SHP77 (cell line): ENCODE results near the gene RXRG.
A peak's percentile ranks its signal among the peaks of the same experiment; 100 is the strongest.

Source experiments
- DNase-seq, 2 experiments: peaks; one replicate each; lab custom pipeline; 2025; lab: John Stamatoyannopoulos, UW

Gene RXRG

DNA sequence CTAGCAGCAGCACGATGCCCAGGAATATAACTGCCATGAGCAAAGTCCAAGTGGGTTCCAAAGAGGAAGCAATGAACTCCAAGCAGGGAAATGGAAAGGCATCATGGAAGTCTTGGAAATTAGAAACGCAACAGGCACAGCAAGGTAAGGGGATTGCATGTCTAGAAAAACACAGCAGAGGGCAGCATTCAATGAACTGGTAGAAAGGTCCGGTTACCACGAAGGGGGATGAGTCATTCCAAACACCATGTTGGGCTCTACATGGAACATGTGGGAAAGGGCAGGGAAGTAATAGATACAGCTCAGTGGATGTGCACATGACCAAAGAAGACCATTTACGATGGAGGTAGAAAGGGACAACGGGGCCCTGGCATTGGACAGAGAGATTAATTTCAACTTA lies 36.4 kb downstream of the RXRG start:
- DNase-seq = peak; percentile 44 to 56

DNA sequence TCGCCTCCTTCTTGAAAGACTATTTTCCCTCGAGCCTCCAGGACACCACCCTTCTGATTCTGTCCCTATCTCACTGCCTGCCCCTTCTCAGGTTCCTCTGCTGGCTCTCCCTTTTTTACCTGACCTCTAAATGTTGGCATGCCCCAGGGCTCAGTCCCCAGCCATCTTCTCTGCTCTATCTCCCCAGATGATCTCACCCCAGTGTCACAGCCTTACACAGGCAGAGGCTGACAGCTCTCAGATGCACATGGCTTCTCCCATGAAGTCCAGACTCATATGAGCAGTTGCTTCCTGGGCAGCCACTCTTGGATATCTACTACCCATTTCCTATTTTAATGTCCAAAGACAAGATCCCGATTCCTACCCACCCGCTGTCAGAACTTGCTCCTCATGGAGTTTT lies 37.5 kb downstream of the RXRG start:
- DNase-seq = no peak

DNA sequence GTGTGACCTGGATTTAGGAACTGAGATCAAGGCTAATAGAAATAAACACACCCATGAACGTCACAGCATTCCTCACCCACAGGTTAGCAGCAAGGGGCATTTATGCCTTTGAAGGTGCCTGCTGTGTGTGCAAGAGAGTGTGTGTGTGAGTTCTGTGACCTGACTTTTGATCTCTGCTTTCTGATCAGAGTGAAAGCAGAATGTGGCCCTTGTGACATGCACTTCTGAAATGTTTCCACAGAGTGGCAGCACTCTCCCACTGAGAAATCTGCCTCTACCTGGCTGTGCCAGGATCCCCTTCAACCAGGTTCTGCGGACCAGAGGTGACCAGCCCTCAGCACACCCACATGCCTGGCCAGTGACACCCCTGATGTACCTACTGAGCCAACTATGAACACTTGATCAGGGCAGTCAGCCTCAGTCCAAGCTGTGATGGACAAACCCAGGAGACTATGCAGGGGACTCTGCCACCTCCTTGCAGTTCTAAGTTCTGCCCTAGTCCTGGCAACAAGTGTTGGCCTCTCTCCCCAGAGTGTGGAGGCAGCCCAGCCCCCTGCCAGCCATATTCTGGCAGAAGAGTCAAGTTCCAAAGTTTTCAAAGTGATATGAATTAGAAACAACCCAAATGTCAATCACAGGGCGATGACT lies 41.0 kb downstream of the RXRG start:
- peak in 1 of 2 experiments; percentile 39 for DNase-seq

DNA sequence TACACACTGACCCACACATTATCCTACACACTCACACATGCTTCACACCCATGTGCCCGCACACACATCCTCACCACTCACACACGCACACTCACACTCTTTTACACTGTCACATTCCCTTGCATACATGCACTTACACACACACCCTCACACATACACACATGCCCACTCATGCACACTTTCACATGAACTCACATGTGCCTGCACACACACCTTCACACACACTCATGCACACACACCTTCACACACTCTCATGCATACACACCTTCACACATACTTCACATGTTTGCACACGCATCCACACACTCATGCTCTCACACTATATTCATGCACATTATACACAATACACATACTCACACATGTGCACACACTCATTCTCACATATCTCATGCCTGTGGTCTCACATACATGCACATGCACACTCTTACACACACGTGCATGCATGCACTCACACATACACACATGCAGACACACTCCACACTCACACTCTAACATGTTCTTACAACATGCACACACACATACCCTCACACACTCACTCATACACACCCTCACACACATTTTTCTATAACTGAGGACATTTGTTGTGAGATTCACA lies 42.3 kb downstream of the RXRG start:
- DNase-seq = no peak

DNA sequence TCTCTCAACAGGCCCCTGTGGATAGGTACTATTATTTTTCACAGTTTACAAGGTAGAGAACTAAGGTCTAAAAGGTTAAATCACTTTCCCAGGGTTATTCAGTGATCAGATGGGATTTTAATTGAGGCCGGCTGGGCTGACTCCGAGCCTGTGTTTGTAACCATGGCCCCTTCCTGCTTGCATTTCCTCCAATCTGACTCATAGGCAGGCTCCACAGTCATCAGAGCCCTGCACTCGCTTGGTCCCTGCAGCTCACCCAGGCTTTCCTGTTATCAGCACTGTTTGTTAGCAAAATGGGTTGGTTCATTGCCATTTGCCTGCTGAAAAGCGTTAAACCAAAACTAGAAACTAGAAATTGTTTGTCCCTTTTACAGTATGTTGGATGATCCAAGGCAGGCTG lies 47.0 kb downstream of the RXRG start:
- DNase-seq = no peak

DNA sequence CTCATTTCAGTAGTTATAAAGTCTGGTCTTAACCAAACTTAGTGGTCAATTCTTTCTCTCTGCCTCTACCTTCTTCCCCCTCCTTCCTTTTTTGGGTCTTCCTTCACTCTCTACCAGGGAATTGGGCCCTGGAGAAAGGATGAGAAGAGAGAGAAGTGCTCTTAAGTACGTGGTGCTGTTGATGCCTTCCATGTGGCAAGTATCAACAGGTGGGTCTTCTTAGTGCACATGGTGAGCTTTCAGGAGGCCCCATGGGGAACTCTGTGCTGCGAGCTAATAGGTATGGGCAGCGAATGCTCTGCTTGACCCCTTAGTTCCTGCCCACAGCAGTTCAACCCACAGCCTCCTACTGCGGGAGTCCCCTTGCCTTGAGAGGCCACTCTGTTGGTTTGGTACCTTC lies 49.0 kb downstream of the RXRG start:
- no peak for DNase-seq

DNA sequence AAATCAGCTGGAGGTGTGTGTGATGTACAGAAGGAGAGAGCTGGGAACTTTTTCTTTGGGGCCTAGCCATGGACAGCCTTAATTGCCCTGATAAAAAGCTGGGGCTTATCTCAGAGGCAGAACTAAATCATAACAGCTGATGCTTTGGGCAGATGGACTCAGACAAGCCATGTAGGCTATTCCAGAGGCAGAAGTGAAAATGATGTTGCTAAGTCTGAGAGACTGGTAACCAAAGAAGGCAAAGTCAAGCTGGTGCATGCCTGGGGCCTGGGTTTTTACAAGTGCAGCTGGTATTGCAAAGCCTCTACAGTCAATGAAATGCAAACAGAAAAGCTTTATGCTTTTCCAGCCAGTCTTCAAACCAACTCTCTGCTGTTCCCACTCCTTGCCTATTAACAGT lies 49.4 kb downstream of the RXRG start:
- no peak for DNase-seq

DNA sequence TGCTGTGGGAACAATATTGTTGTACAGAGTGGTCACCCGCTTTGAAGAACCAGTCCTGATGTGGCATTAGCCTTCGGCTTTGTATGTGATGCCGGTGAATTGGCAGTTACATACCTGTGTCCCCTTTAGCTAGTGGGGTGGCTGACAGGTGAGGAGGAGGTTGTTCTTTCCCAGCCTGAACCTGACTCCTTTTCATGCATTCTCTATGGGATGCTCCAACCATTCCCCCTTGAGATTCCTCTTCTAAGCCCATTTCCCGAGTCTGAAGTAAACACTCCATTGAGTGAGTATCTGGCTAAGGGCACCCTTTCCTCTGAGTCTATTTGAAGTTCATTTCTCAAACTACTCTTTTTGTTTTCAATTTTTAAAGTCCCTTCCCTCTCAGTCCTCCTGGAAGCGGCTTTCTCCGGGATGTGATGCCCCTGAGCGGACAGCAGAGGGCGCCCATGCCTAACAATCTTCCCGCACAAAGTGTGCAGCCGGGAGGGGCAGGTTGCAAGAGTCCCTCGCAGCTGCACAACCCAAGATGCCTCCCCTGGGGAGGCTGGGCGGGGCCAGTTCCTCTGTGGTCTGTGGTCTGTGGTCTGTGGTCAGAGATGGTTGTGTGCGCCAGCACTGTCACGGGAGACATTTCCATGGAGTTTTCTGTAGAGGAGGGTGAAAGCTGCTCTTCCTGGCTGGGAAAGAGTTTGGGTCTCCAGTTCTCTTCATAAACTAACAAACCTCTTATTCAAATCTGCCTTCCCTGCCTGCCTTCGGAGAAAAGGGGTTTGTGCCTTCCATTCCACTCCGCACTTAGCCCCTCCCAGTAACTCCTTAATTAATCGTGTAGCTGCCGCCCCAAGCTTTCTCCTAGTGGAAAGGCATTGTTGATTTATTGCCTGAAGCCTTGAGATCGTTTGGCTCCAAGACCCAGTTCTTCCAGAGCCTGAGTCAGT lies 52.0 kb downstream of the RXRG start:
- DNase-seq = peak; percentile 72 to 74

DNA sequence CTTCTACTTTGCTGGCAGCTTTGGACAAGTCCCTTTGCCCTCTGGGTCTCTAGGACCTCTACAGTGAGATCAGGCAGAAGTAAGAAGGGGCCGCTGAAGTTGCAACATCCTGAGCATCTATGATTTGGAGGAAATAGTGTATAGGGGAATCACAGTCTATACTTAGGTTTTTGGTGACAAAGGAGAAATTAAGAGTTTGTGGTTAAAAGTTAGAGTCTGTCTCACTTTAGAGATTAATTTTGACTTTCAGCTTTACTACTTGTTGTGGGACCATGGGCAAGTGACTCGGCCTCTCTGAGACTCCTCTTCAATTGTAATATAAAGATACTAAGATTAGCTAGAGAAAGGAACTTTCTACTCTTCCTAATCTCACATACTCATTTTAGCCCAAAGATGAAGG lies 55.3 kb downstream of the RXRG start:
- no peak for DNase-seq

DNA sequence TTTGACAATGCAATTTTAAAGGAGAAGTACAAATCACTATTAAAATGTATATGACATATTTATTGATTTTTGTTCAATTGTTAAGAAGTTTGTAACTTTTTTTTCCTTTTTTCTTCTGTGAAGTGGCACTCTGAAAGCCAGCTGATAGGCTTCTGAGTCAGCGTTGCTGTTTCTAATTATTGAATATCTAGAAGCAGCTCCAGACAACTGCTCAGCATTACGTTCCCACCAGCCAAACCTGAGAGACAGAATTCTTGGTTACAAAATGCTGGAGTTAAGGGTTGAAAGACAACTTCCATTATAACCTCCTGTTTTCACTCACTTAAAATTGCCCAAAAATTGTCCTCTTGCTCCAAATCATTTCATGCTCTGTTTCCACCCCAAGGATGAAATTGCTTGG lies 57.0 kb downstream of the RXRG start:
- no peak for DNase-seq

DNA sequence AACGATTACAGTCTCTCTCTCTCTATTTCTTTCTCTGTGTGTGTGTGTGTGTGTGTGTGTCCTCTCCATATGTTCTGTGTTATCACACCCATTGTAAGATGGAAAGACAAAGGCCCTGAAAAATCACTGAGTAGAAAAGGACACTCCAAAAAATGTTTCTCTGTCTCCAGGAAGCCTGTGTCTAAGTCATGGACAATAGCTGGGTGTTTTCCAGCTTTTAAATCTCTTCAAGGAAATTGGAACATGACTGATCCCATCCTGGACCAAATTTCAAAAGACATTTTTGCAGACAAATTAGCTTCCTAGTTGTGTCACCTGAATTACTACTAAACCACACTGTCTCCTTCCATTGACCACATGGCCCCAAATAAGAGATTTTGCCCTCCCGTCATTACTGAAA lies 57.4 kb downstream of the RXRG start:
- DNase-seq = no peak

DNA sequence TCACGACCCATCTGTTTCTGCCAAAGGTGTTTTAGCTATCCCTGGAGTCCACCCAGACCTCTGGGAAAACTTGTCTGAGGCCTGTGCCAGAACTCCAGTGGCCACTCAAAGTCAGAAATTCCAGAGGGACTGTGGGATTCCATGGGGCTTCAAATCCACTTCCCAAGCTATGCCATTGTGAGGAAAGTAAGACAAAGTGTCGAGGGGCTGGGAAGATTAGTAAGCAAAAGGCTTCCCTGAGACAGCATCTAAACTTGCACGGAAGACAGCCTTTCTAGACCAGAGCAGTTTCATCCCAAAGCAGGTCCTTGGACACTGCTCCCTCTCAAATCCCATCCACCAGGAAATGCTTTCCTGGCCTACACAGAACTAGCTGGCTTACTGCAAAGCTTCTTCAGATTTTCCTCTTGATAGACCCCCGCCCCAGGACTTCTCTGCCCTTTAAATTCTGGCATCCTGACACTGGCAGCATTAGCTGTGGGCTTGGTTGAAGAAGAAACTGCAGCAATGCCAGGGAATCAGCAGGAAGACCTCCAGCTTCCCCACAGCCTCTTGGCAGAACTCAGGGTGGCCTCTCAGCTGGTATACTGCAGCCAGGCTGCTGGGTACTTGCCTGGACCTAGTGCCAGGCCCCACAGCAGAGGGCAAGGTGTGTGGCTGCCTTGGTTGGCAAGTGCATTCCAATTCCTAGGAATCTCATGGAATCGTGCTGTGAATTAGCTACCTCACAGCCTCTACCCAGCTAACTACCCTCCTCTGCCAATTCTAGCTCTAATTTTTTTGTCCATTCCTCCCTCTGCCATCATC lies 61.1 kb downstream of the RXRG start:
- DNase-seq = no peak

DNA sequence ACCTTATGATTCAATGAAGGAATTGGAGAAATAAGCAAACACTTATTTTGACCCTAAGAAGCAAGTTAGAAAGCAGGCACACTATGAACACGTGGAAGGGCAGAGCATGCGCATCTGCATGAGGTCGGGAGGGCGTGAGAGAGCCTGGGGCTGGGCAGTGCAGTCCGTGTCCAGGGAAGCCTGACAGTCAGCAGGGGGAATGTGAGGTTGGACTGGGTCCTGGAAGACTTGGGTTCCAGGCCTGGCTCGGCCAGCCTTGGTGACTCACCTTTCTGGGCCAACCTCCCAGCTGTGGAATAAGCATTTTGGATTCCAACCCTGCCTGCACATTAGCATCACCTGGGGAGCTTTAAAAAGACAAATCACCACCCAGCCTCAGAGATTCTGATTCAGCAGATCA lies 61.9 kb downstream of the RXRG start:
- DNase-seq = no peak

DNA sequence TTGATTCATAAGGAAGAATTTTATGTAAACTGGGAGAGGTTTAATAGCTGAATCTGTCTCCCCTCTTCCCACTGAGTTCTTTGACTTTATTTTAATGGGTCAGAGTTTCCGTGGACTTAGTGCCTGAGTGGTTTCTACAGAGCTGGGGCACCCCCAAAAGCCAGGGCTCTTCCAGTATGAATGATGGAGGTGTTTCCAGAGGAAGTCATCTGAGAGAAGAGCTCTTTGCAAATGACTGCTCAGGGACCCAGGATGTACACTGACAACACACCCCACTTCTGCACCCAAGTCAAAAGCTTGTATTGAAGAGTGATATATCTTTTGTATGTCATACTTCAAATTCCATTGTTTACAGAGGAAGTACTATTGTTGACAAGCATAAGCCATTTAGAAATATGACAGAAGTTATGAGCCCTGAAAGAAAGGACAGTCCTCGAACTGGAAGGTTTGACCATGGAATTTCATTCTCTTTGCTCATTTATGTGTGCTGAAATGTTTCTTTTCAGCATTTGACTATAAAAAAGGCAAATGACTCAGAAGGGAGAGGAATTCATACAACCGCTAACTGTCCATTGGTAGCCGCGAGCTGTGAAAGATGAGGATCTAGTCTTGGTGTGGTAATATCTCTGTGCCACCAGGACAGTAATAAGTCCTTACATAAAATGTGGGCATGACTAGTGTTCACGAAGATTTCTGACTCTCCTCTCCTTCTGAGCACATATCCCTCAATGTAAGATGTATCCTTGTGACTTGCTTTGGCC lies 63.0 kb downstream of the RXRG start:
- no peak for DNase-seq

DNA sequence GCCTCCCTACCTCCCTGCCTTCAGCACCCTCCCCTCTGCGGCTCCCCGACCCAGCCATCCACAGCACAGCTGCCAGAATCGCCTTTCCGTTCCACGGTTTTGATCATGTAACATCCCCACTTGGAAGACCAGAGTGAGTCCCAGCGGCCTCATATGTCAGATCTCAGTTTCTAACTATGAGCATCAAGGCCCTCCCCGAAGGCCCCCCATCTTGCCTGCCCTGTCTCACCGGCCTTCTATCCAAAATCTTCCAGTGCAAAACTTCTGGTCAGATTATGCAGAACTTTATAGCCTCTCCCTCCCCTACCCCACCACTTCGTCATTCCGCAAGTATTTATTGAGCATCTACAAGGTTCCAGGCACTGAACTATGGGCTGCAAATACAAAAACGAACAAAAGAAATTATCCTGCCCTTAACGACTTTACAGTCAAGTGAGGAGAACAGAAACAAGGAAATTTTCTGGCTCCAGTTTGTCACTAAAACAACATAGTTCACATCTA lies 68.1 kb downstream of the RXRG start:
- DNase-seq = no peak

DNA sequence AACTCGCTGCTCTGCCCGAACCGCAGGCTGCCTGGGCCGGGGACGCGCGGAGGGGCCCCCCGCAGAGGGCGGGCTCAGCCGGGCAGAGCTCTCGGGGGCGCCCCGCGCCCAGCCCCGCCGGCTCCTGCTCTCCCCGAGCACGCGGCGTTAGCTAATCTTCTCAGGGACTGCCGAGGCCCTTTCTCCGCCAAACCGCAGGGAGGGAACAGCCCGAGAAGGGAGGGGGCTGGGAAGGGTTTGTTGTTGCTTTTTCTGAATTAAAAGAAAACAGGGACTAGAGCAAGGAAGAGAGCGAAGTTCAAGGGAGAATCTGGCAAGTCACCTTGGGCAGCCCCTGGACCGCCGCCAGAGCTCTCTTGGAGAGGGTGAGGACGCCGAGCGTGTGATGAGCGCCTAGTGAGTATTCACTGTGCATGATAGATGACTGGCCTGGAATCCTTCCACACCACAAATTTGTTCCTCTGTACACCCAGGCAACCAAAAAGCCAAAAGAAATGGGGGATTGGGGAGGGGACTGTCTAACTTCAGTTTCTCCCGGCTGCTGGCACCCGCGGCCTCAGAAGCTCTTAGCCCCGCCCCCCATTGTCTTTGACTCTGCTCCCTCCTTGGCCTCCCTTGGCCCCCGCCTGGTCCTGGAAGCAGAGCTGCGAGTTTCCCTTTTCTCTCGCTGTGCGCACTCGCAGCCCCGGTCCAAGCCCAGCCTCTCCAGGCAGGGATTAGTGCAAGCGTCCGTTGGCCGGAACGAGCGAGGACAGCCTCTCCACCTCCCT lies 68.7 kb downstream of the RXRG start:
- no peak for DNase-seq

DNA sequence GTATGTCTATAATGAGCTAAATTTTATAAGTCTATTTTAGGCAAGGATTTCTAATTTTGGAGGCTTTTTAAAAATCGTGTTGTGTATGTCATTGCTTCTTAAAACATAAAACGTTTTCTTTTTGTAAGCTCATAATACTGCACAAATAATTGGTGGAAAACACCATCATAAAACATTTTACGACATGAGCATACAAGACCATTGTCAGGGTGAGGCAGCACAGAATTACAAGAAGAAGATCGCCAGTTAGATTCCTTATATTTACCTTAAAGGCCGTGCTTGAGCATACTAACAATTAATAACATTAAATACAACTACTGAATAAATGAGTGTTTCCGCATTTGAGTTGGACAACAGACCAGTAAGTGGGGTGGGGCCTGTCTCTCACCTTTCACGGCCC lies 69.3 kb downstream of the RXRG start:
- no peak for DNase-seq

DNA sequence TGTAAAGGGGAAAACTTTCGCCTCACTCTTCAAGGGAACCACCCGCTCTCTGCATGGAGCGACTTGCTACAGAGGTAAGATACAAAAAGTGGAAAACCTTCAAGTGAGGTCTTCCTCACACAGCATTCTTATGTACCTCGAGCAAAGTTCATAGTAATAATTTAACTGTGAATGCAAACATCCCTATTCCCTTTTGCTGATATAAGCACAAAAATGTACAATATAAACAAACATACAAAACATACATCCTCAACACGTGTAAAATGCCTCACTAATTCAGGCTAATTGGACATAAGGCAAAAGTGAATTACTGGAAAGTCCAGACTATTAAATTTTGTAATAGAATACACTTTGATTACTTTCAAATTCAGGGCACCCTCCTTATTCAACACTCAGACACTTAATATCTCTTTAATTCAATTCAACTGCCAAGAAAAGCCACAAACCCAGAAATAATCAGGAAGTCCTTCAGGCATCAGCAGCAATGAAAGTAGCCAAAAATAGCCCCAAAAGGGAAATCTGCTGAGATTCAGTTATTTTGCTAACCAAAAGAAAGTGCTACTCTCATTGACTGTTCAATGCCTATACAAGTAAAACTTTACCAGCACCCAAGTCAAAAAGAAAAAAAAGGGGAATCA lies 73.2 kb downstream of the RXRG start:
- DNase-seq = no peak

DNA sequence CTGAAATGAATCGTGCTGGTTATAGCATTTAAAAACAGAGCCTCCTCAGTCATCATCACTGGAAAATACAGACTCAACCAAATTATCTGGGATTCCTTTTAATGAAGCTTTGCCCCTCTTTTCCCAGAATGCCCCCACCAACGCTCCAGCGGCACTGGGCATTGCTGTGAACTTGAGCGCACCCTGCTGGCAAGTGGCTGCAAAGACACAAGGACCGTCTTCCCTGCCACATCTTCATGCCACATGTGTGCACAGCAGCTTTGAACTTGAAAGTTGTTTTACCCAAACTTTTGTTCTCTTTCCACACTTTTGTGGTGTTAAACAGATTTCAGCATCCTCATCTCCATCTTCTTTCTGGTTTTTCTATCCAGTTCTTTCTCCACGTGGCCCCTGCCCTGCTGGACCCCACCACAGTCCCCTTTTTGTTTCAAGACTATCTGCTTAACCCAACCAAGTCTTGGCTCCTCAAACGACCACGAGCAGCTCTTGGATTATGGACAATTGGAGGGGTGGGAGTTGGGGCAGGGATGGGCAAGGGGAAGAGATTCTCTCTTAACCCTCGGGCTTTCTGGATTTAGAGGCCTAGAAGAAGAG lies 75.6 kb downstream of the RXRG start:
- peak; percentile 32 to 43 for DNase-seq
